Endothelial cell of umbilical vein (primary cell): Measurements from ENCODE around the gene NDUFB6. TPM values are rescaled to one million over a fixed set of nuclear protein-coding genes. Genes with fewer than 3 reads are reported as not detected.

ENCODE experiments used
- BruUV-seq: library from RNA; stranded (reverse); fragments of 400-500 nt; replicated peaks from 2 replicates; lab custom pipeline; 2021; lab: Mats Ljungman, UMichigan
- CTCF ChIA-PET: fragments of 300-600, 350-600 bp; sonication (Branson Sonifier 250); formaldehyde crosslinking; loops from one replicate; lab custom pipeline; 2021; ENCODE audit warnings: antibody characterized with exemption, inconsistent platforms; lab: Charles Lee
- POLR2A ChIA-PET: fragments of 300-600, 350-600 bp; sonication (Branson Sonifier 250); formaldehyde crosslinking; loops from one replicate; lab custom pipeline; 2021; ENCODE audit warnings: antibody characterized with exemption, inconsistent platforms; lab: Charles Lee
- DNase-seq: peaks from one replicate; pipeline ENCODE4 v3.0.0-alpha.2; 2011; ENCODE audit warnings: low read depth, low spot score
- FAIRE-seq: peaks from 2 replicates; lab custom pipeline; 2011; peaks lifted over from hg19 to GRCh38; lab: Jason Lieb, UNC
- H2AFZ ChIP-seq: 2 replicates; pipeline ENCODE4 v1.6.0; 2012; ENCODE audit warnings: low read depth, low read length, control low read depth, inconsistent platforms
- H3K27ac ChIP-seq: 2 replicates; pipeline ENCODE4 v1.5.1; 2011; ENCODE audit warnings: low read depth, mild to moderate bottlenecking, control low read depth, low read length, moderate library complexity; ENCODE audit not compliant: insufficient read depth
- H3K27me3 ChIP-seq, 2 experiments: 2 replicates each; pipeline versions ENCODE4 v1.6.0 to v1.6.1; 2011; ENCODE audit warnings: low read length in 2 of 2, mixed read lengths in 1 of 2; ENCODE audit not compliant: control insufficient read depth in 2 of 2, insufficient read depth in 2 of 2
- H3K36me3 ChIP-seq, 2 experiments: 2 replicates in 1 of 2; 3 replicates in 1 of 2; pipeline ENCODE4 v1.5.1; 2011; ENCODE audit warnings: low read length in 2 of 2, mild to moderate bottlenecking in 1 of 2, moderate library complexity in 1 of 2; ENCODE audit not compliant: control insufficient read depth in 2 of 2, insufficient read depth in 2 of 2; ENCODE audit errors: extremely low read depth in 1 of 2
- H3K4me1 ChIP-seq: 3 replicates; pipeline ENCODE4 v1.5.1; 2011; ENCODE audit warnings: mild to moderate bottlenecking, low read length; ENCODE audit not compliant: control insufficient read depth, insufficient read depth; ENCODE audit errors: extremely low read depth
- H3K4me2 ChIP-seq: 2 replicates; pipeline ENCODE4 v1.6.1; 2011; ENCODE audit warnings: low read length, control low read depth, mixed read lengths; ENCODE audit not compliant: insufficient read depth
- H3K4me3 ChIP-seq, 3 experiments: fragments of 200-600 bp in 1 of 3; sonication (generic), shearing (Covaris generic) in 1 of 3; replicated peaks in 1 of 3; 2 replicates each; pipeline ENCODE4 v1.5.1; 2011 to 2016; ENCODE audit warnings: control low read depth in 3 of 3, low read length in 3 of 3, mild to moderate bottlenecking in 2 of 3, inconsistent platforms in 1 of 3, low read depth in 1 of 3, moderate library complexity in 1 of 3; ENCODE audit not compliant: insufficient read depth in 1 of 3
- H3K79me2 ChIP-seq: 2 replicates; pipeline ENCODE4 v1.6.0; 2012; ENCODE audit warnings: low read length, inconsistent platforms; ENCODE audit not compliant: control insufficient read depth, insufficient read depth
- H3K9ac ChIP-seq: replicated peaks from 2 replicates; pipeline ENCODE3; 2011; ENCODE audit warnings: low read length, control low read depth; ENCODE audit not compliant: insufficient read depth; ENCODE audit errors: extremely low read depth
- H3K9me1 ChIP-seq: replicated peaks from 3 replicates; pipeline ENCODE4 v1.6.0; 2011; ENCODE audit warnings: mild to moderate bottlenecking, low read length; ENCODE audit not compliant: control insufficient read depth, insufficient read depth; ENCODE audit errors: extremely low read depth
- H3K9me3 ChIP-seq: replicated peaks from 2 replicates; pipeline ENCODE4 v1.5.1; 2012; ENCODE audit warnings: low read length, inconsistent platforms; ENCODE audit not compliant: control insufficient read depth, insufficient read depth
- H4K20me1 ChIP-seq: replicated peaks from 2 replicates; pipeline ENCODE3; 2011; ENCODE audit warnings: mild to moderate bottlenecking, low read length; ENCODE audit not compliant: control insufficient read depth, insufficient read depth; ENCODE audit errors: extremely low read depth
- EZH2 ChIP-seq: IDR thresholded peaks from 2 replicates; pipeline ENCODE4 v1.6.1; 2012; ENCODE audit warnings: borderline replicate concordance, low read depth, mild to moderate bottlenecking, moderate library complexity, low read length, inconsistent platforms; ENCODE audit not compliant: severe bottlenecking
- GATA2 ChIP-seq: IDR thresholded peaks from 2 replicates; pipeline ENCODE4 v1.7.0; 2011; ENCODE audit warnings: low read depth, mild to moderate bottlenecking, moderate library complexity, mixed read lengths, low read length; ENCODE audit not compliant: insufficient read length, insufficient read depth
- JUN ChIP-seq: IDR thresholded peaks from 2 replicates; pipeline ENCODE4 v1.6.1; 2011; ENCODE audit warnings: borderline replicate concordance, low read depth; ENCODE audit not compliant: insufficient read length, insufficient read depth
- MAX ChIP-seq: IDR thresholded peaks from 2 replicates; pipeline ENCODE4 v1.6.1; 2011; ENCODE audit not compliant: insufficient read depth, insufficient read length
- MYC ChIP-seq: IDR thresholded peaks from one replicate; pipeline ENCODE4 v1.6.1; 2011; ENCODE audit warnings: mild to moderate bottlenecking, low read depth, low read length
- POLR2A ChIP-seq: IDR thresholded peaks from 2 replicates; pipeline ENCODE4 v1.6.1; 2012; ENCODE audit warnings: low read depth, mild to moderate bottlenecking, control low read depth, low read length
- POLR2AphosphoS5 ChIP-seq: IDR thresholded peaks from 2 replicates; pipeline ENCODE4 v1.6.1; 2012; ENCODE audit warnings: low read depth, mild to moderate bottlenecking, control low read depth, low read length, moderate library complexity; ENCODE audit not compliant: insufficient read depth
- dilution Hi-C: fragments of 300-500 bp; cut with MboI; formaldehyde crosslinking; loops from one replicate; pipeline ENCODE4 v1.15.0; 2019; ENCODE audit warnings: low sequenced_read_pairs; ENCODE audit not compliant: extremely low pct_ligation_motif_present
- intact Hi-C: fragments of 100-400 bp; cut with micrococcal nuclease; formaldehyde crosslinking; loops from one replicate; pipeline ENCODE4 v1.10.0; 2022
- polyA plus RNA-seq, 4 experiments: library from polyadenylated mRNA; depleted of rRNA in 3 of 4; stranded (reverse) in 3 of 4; unstranded in 1 of 4; fragments of >200 nt; gene quantifications; 2 replicates each; pipeline versions ENCODE4 v1.2.1 to v1.2.3, GENCODE V29; 2011 to 2012; ENCODE audit warnings: missing spikeins in 1 of 4
- total RNA-seq: library from RNA; stranded (reverse); gene quantifications from 2 replicates; pipeline ENCODE4 v1.2.3, GENCODE V29; 2021
- TF ChIP-seq, protein P1 (sequence below), 2 donors: IDR thresholded peaks; 1 replicate in 1 of 2; 2 replicates in 1 of 2; pipeline ENCODE4 v1.5.1; 2011; ENCODE audit warnings: low read length in 2 of 2, mild to moderate bottlenecking in 2 of 2, moderate library complexity in 2 of 2, control low read depth in 1 of 2, inconsistent platforms in 1 of 2, low read depth in 1 of 2; ENCODE audit not compliant: insufficient read depth in 1 of 2; ENCODE audit errors: extremely low read depth in 1 of 2

Gene NDUFB6
- total and polyA plus RNA-seq, 2 donors (not counting 3 experiments of a cell fraction or from before 2014, with no cell fraction given), result 53.5 to 59.2 TPM

DNA sequence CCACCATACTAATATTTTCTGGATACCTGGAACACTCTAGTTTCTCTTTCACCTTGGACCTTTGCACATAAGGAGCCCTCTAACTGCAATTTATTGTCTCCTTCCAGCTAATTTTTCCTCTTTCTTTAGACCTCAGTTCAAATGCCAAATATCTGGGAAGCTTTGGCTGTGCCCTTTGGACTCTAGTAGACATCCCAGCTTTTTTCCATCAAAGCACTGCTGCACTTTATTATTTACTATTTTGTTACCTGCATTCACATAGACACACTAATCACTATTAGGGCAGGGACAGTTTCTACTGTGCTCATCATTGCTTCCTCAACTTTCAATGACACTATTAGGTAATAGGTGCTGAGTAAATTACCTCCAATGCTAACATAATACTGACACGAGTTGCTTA lies 49.0 kb downstream of the NDUFB6 start:
- no peak overlapping the region for H3K27ac ChIP-seq
- dilution Hi-C loops, result no loop called here
- intact Hi-C loops, result no loop called here
- no peak overlapping the region for H2AFZ ChIP-seq
- DNase-seq (no peak), FAIRE-seq (no peak)
- H4K20me1 ChIP-seq, result no peaks in the 10 kb centered on the region
- ChIA-PET CTCF (interaction anchor here (4.9 kb wide), 1 partner anchor 146 kb away, joined by 172 read pairs; no protein-coding TSS in a partner anchor), POLR2A (no interaction called here)
- BruUV-seq, result no TSS peak
- H3K36me3 ChIP-seq, result no peaks in the 10 kb centered on the region
- peaks cover 15% of the 10 kb centered on the region for H3K4me1 ChIP-seq
- H3K79me2 ChIP-seq, result peaks cover 30% of the 10 kb centered on the region
- no peaks in the 10 kb centered on the region for H3K9me1 ChIP-seq
- no peaks in the 10 kb centered on the region for H3K27me3 ChIP-seq
- H3K4me3 ChIP-seq, result no peak overlapping the region
- no peaks in the 10 kb centered on the region for H3K9me3 ChIP-seq
- H3K9ac ChIP-seq, result no peak overlapping the region
- peak overlapping the region; percentile 5 for H3K4me2 ChIP-seq
- TF ChIP-seq EZH2 (no peak), MYC (no peak), JUN (no peak), GATA2 (no peak), MAX (no peak), POLR2AphosphoS5 (no peak), POLR2A (no peak)
- TF ChIP-seq, protein P1, sequence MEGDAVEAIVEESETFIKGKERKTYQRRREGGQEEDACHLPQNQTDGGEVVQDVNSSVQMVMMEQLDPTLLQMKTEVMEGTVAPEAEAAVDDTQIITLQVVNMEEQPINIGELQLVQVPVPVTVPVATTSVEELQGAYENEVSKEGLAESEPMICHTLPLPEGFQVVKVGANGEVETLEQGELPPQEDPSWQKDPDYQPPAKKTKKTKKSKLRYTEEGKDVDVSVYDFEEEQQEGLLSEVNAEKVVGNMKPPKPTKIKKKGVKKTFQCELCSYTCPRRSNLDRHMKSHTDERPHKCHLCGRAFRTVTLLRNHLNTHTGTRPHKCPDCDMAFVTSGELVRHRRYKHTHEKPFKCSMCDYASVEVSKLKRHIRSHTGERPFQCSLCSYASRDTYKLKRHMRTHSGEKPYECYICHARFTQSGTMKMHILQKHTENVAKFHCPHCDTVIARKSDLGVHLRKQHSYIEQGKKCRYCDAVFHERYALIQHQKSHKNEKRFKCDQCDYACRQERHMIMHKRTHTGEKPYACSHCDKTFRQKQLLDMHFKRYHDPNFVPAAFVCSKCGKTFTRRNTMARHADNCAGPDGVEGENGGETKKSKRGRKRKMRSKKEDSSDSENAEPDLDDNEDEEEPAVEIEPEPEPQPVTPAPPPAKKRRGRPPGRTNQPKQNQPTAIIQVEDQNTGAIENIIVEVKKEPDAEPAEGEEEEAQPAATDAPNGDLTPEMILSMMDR (IDR thresholded peaks at IDR 0.05; ENCODE audit: extremely low read depth in 1 of 2, insufficient read depth in 1 of 2, low read depth in 1 of 2, low read length in 2 of 2), result no peak
